ENCODE measurements around the gene BEST1.
"Not testable (repeated sequence)": the region's sequence is repeated elsewhere in the genome, so short reads cannot be mapped to it uniquely, and the experiment has no call there.

BEST1 gene

GRCh38 chr11:61980783-61981541, 30.8 kb downstream of the BEST1 start:
- peak; percentile 30 for DNase-seq

- DNase-seq = no peak
These were observed 33.3 kb downstream of the BEST1 start for GRCh38 chr11:61983419-61983818.

DNA sequence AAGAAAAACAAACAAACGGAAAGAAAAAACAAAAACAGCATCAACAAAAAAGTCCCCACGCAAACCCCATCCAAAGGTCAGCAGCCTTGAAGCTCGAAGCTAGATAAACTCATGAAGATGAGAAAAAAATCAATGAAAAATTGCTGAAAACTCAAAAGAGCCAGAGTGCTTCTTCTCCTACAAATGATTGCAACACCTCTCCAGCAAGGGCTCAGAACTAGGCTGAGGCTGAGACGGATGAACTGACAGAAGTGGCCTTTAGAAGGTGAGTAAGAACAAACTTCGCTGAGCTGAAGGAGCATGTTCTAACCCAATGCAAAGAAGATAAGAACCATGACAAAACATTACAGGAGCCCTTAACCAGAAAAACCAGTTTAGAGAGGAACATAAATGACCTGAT, 35.7 kb downstream of the BEST1 start:
- DNase-seq = no peak

DNA sequence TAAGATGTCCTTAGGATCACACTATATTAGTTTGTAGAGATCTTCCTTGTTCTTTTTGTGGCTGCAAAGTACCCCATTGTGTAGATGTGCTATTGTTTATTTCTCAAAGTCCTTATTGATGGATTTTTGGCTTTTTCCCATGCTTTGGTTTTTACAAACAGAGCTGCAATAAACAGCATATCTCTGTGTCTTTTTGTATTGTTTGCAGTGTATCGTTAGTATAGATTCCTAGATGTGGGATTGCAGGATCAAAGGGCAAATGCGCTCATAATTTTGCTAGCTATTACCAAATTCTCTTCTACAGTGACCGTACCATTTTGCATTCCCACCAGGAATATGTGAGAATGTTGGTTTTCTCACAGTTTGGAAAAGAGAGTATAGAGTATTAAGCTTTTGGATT, 44.8 kb downstream of the BEST1 start:
- no peak for DNase-seq

- no peak for DNase-seq
These were observed 46.8 kb downstream of the BEST1 start for GRCh38 chr11:61996933-61997332.

- DNase-seq = no peak
These were observed 49.2 kb downstream of the BEST1 start for GRCh38 chr11:61999141-61999975.

GRCh38 chr11:62000539-62001446, 50.6 kb downstream of the BEST1 start:
- DNase-seq = no peak

DNA sequence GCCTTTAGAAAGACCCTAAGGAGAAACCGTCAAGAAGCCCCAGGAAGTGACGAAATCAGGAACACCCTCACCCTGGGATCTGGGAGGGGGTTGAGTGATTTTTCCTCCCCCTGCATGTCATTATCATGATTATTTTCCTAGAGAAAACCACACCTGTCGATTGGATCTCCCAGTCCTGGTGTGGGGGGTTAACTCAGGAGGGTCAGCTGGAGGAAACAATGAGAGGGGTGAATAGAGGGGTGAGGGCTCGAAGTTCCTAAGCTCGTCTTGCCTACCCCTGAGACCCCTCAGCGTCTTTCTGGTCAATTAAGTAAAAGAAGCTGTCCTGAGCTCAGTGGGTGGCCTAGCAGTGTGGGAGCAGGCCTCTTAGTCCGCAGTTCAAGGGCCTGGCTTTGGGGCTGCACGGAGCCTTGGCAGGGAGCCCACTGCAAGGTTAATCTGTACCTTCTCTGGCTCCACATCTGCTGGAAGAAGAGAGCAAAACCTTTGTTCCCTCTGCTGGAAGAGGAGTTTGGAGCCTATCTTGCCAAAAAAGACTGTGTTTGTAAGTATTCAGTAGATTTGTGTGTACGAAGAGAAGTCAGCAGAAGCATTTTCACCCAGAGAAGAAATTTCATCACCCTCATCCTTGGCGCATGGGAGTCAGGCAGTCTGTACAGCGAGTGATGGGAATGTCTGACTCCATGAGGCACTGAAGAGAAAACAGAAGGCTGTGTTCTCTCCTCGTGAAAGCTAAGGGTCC, 51.5 kb downstream of the BEST1 start:
- DNase-seq = no peak

DNA sequence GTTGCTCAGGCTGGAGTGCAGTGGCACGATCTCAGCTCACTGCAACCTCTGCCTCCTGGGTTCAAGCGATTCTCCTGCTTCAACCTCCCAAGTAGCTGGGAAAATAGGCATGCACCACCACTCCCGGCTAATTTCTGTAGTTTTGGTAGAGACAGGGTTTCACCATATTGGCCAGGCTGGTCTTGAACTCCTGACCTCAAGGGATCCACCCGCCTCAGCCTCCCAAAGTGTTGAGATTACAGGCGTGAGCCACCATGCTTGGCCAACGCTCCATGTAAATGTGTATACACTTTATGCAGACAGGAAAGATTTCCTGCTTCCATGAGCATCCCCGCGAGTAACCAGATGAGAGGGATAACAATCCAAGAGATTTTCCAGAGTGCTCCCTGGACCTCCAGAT, 52.1 kb downstream of the BEST1 start:
- DNase-seq = not testable (repeated sequence)

DNA sequence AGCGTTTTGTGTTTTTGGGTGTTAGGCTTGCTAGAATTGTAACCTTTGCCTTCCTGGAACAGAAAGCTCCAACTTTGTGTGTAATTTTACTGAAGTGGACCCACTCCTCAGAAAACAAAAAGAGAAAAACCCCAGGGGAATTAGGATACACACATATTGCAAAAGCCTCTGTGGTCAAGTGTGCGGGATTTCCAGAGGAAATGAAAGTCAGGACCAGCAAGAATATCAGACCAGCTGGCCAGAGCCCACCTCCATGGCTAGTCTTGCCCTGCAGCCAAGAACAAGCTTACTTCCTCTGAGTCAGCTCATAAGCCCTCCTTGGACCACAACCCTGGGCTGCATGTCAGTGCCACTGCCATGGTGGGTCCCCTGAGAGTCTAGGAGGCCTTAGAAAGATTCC, 54.3 kb downstream of the BEST1 start:
- DNase-seq = no peak

- DNase-seq = no peak
These were observed 58.0 kb downstream of the BEST1 start for GRCh38 chr11:62008193-62008592.

- DNase-seq = no peak
These were observed 60.9 kb downstream of the BEST1 start for GRCh38 chr11:62010935-62011528.

DNA sequence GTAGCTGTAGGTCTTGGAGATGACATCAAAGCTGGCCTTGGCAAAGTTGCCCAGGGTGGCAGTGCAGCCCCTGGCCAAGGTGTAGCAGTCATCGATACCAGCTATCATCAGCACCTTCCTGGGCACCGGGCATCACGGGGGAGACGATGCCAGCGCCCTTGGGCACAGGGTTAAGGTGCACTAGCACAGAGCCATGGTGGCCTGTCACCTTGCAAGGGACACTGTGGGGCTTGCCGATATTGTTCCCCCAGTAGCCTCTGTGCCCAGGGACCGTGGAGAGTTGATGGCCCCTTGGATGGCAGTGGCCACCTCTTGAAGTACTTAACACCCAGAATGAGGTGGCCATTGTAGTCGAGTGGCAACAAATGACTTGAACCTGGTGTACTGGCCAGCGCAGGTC, 61.7 kb downstream of the BEST1 start:
- no peak for DNase-seq

DNA sequence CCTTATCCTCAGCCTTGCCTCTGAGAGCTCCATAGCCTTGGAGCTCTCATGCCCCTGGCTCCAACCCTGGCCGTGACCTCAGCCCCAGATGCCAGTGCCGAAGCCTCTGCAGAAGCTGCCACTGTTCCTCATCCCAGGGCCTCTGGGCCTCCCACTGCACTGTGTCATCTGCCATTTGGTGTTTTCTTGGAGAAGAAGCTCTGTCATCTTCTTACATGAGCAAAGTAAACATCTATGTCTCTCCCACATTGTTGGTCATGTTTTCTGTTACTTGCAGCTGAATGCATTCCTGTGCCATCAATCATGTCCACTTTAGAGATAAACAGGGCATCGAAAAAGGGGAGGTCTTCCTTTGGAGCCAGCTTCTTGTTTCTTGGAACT, 62.3 kb downstream of the BEST1 start:
- DNase-seq = no peak

- DNase-seq = no peak
These were observed 62.8 kb downstream of the BEST1 start for GRCh38 chr11:62012832-62013461.
